Neural cell (in vitro differentiated cells): ENCODE results near the gene CDC45.

ENCODE experiments used
- CTCF ChIP-seq: fragments of 450-650 bp; IDR thresholded peaks from 2 replicates; pipeline ENCODE4 v1.5.1; 2014; ENCODE audit warnings: antibody characterized with exemption, mild to moderate bottlenecking, moderate library complexity; ENCODE audit not compliant: poor library complexity, severe bottlenecking
- EP300 ChIP-seq: fragments of 450-650 bp; conservative IDR thresholded peaks from 2 replicates; pipeline ENCODE4 v1.6.1; 2014; ENCODE audit warnings: antibody characterized with exemption, mild to moderate bottlenecking, moderate library complexity; ENCODE audit not compliant: poor library complexity, severe bottlenecking
- EZH2 ChIP-seq: fragments of 200-600, 300-800 bp; shearing (Covaris generic), sonication (generic); IDR thresholded peaks from 2 replicates; pipeline ENCODE4 v1.6.1; 2014; ENCODE audit warnings: antibody characterized with exemption, low read length, borderline replicate concordance, mild to moderate bottlenecking; ENCODE audit not compliant: insufficient read depth, poor library complexity, severe bottlenecking
- MXI1 ChIP-seq: fragments of 450-650 bp; conservative IDR thresholded peaks from 2 replicates; pipeline ENCODE4 v1.6.1; 2014; ENCODE audit warnings: antibody characterized with exemption, mild to moderate bottlenecking; ENCODE audit not compliant: poor library complexity, severe bottlenecking
- POLR2AphosphoS5 ChIP-seq: IDR thresholded peaks from 2 replicates; pipeline ENCODE4 v1.6.1; 2012
- RAD21 ChIP-seq: fragments of 450-650 bp; conservative IDR thresholded peaks from 2 replicates; pipeline ENCODE4 v1.6.1; 2014; ENCODE audit warnings: antibody characterized with exemption, mild to moderate bottlenecking, moderate library complexity
- REST ChIP-seq: IDR thresholded peaks from 2 replicates; pipeline ENCODE4 v1.6.1; 2012; ENCODE audit warnings: borderline replicate concordance

GRCh38 chr22:19429950-19430889 lies 49.5 kb upstream of the CDC45 start:
- no peak for TF ChIP-seq EP300
- no peak for TF ChIP-seq CTCF
- TF ChIP-seq EZH2 = no peak
- no peak for TF ChIP-seq POLR2AphosphoS5
- peak; percentile 0 for TF ChIP-seq REST
- TF ChIP-seq MXI1 = no peak
- TF ChIP-seq RAD21 = no peak
